ENCODE results near the gene SNX11.
"Not testable (repeated sequence)": the region's sequence is repeated elsewhere in the genome, so short reads cannot be mapped to it uniquely, and the experiment has no call there.

Gene SNX11

GRCh38 chr17:48107137-48108055, at the start of gene SNX11:
TSS of gene SNX11 (plus strand) at chr17:48107766. CDS start at chr17:48112044, 4,278 bp downstream.
- peak within 1 kb of the TSS; percentile 94 for H3K4me3 ChIP-seq (ENCODE audit: low read length)
- peaks cover 13% of the 10 kb centered on the region for H3K4me1 ChIP-seq (ENCODE audit: insufficient read depth, low read length)
- peak within 1 kb of the TSS; percentile 93 for H2AFZ ChIP-seq (ENCODE audit: low read depth, low read length)
- peaks cover 3% of the 10 kb centered on the region for H3K36me3 ChIP-seq (ENCODE audit: insufficient read depth, low read length)
- H3K9me3 ChIP-seq (ENCODE audit: low read length), result no peaks in the 10 kb centered on the region
- H3K27me3 ChIP-seq (ENCODE audit: insufficient read depth, low read length), result no peaks in the 10 kb centered on the region

DNA sequence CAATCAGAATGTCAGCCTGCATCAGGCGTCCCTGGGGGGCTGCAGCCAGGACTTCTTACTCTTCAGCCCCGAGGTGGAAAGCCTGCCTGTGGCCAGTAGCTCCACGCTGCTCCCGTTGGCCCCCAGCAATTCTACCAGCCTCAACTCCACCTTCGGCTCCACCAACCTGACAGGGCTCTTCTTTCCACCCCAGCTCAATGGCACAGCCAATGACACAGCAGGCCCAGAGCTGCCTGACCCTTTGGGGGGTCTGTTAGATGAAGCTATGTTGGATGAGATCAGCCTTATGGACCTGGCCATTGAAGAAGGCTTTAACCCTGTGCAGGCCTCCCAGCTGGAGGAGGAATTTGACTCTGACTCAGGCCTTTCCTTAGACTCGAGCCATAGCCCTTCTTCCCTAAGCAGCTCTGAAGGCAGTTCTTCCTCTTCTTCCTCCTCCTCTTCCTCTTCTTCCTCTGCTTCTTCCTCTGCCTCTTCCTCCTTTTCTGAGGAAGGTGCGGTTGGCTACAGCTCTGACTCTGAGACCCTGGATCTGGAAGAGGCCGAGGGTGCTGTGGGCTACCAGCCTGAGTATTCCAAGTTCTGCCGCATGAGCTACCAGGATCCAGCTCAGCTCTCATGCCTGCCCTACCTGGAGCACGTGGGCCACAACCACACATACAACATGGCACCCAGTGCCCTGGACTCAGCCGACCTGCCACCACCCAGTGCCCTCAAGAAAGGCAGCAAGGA, 49.0 kb upstream of the SNX11 start:
- Histone ChIP-seq H2AFZ (ENCODE audit: low read depth, low read length) (no peak overlapping the region), H3K4me3 (ENCODE audit: low read length) (no peak overlapping the region), H3K9me3 (ENCODE audit: low read length) (no peaks in the 10 kb centered on the region), H3K27me3 (ENCODE audit: insufficient read depth, low read length) (no peaks in the 10 kb centered on the region), H3K4me1 (ENCODE audit: insufficient read depth, low read length) (peaks cover 24% of the 10 kb centered on the region), H3K36me3 (ENCODE audit: insufficient read depth, low read length) (peaks cover 78% of the 10 kb centered on the region)

DNA sequence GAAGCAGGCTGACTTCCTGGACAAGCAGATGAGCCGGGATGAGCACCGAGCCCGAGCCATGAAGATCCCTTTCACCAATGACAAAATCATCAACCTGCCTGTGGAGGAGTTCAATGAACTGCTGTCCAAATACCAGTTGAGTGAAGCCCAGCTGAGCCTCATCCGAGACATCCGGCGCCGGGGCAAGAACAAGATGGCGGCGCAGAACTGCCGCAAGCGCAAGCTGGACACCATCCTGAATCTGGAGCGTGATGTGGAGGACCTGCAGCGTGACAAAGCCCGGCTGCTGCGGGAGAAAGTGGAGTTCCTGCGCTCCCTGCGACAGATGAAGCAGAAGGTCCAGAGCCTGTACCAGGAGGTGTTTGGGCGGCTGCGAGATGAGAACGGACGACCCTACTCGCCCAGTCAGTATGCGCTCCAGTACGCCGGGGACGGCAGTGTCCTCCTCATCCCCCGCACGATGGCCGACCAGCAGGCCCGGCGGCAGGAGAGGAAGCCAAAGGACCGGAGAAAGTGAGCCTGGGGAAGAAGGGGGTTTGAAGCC, 48.4 kb upstream of the SNX11 start:
- Histone ChIP-seq H3K4me3 (ENCODE audit: low read length) (no peak overlapping the region), H3K4me1 (ENCODE audit: insufficient read depth, low read length) (peaks cover 18% of the 10 kb centered on the region), H3K27me3 (ENCODE audit: insufficient read depth, low read length) (no peaks in the 10 kb centered on the region), H2AFZ (ENCODE audit: low read depth, low read length) (no peak overlapping the region), H3K36me3 (ENCODE audit: insufficient read depth, low read length) (peaks cover 82% of the 10 kb centered on the region), H3K9me3 (ENCODE audit: low read length) (no peaks in the 10 kb centered on the region)

DNA sequence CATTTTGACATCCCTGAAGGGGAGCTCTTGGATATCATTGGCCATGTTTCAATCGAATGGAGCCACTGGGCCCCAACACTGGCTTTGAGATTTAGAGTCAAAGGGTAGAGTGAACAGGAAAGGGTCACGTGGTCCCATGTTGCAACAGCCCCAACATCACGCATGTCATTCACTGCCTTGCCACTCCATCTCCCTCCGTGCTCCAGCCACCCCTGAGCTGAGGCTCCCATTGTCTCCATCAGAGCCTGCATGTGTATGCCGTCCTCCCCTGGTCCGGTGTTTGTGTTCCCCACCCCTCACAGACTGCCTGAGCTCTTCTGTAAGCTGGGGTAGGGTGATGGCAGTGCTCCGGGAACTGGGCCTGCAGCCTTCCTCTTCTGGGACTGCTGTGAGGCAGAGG, 47.3 kb upstream of the SNX11 start:
- Histone ChIP-seq H3K4me1 (ENCODE audit: insufficient read depth, low read length) (peaks cover 8% of the 10 kb centered on the region), H3K4me3 (ENCODE audit: low read length) (no peak overlapping the region), H3K36me3 (ENCODE audit: insufficient read depth, low read length) (peaks cover 90% of the 10 kb centered on the region), H3K9me3 (ENCODE audit: low read length) (no peaks in the 10 kb centered on the region), H3K27me3 (ENCODE audit: insufficient read depth, low read length) (no peaks in the 10 kb centered on the region), H2AFZ (ENCODE audit: low read depth, low read length) (no peak overlapping the region)

DNA sequence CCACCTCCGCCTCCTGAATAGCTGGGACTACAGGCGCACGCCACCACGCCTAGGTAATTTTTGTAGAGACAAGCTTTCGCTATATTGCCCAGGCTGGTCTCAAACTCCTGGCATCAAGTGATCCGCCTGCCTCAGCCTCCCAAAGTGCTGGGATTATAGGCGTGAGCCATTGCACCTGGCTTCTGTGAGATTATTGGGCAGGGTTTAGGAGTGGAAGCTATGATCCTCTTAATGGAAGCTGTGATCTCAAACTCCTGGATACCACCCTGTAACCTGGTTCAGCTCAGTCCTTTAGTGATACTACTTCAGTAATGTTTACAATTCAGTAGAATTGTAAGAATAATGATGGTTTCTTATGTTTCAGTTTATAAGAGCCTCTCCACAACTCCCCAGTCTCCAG, 45.3 kb upstream of the SNX11 start:
- H3K9me3 ChIP-seq (ENCODE audit: low read length), result no peaks in the 10 kb centered on the region
- H3K27me3 ChIP-seq (ENCODE audit: insufficient read depth, low read length), result no peaks in the 10 kb centered on the region
- peaks cover 9% of the 10 kb centered on the region for H3K4me1 ChIP-seq (ENCODE audit: insufficient read depth, low read length)
- H2AFZ ChIP-seq (ENCODE audit: low read depth, low read length), result no peak overlapping the region
- peaks cover 87% of the 10 kb centered on the region for H3K36me3 ChIP-seq (ENCODE audit: insufficient read depth, low read length)
- no peak overlapping the region for H3K4me3 ChIP-seq (ENCODE audit: low read length)

GRCh38 chr17:48064638-48065037, 42.9 kb upstream of the SNX11 start:
- peaks cover 9% of the 10 kb centered on the region for H3K4me1 ChIP-seq (ENCODE audit: insufficient read depth, low read length)
- no peak overlapping the region for H2AFZ ChIP-seq (ENCODE audit: low read depth, low read length)
- H3K36me3 ChIP-seq (ENCODE audit: insufficient read depth, low read length), result peaks cover 78% of the 10 kb centered on the region
- H3K9me3 ChIP-seq (ENCODE audit: low read length), result no peaks in the 10 kb centered on the region
- no peak overlapping the region for H3K4me3 ChIP-seq (ENCODE audit: low read length)
- H3K27me3 ChIP-seq (ENCODE audit: insufficient read depth, low read length), result no peaks in the 10 kb centered on the region

GRCh38 chr17:48066192-48066591, 41.4 kb upstream of the SNX11 start:
- no peak overlapping the region for H3K4me3 ChIP-seq (ENCODE audit: low read length)
- H3K9me3 ChIP-seq (ENCODE audit: low read length), result no peaks in the 10 kb centered on the region
- H3K4me1 ChIP-seq (ENCODE audit: insufficient read depth, low read length), result peaks cover 9% of the 10 kb centered on the region
- H2AFZ ChIP-seq (ENCODE audit: low read depth, low read length), result no peak overlapping the region
- H3K27me3 ChIP-seq (ENCODE audit: insufficient read depth, low read length), result no peaks in the 10 kb centered on the region
- peaks cover 79% of the 10 kb centered on the region for H3K36me3 ChIP-seq (ENCODE audit: insufficient read depth, low read length)

DNA sequence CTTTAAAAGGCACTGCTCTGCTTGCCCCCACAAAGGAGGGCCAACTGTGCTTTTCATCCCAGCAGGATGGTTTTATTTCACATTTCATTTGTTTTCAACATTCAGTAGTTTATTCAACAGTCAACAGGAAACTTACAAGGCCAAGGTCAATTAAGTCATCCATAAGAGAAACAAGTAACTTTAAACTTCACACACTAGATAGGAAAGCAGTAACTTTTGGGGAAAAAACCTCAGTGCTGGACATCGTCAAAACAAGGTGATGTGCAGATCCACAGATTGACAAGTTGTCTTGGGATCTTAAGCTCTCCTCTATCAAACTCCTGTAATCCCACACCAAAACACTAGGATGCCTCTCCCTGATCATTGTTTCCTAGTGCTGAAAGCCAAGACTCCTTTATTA, 40.9 kb upstream of the SNX11 start:
- peaks cover 79% of the 10 kb centered on the region for H3K36me3 ChIP-seq (ENCODE audit: insufficient read depth, low read length)
- H2AFZ ChIP-seq (ENCODE audit: low read depth, low read length), result no peak overlapping the region
- no peaks in the 10 kb centered on the region for H3K9me3 ChIP-seq (ENCODE audit: low read length)
- no peaks in the 10 kb centered on the region for H3K27me3 ChIP-seq (ENCODE audit: insufficient read depth, low read length)
- H3K4me1 ChIP-seq (ENCODE audit: insufficient read depth, low read length), result peaks cover 9% of the 10 kb centered on the region
- H3K4me3 ChIP-seq (ENCODE audit: low read length), result no peak overlapping the region

- Histone ChIP-seq H3K9me3 (ENCODE audit: low read length) (no peaks in the 10 kb centered on the region), H3K27me3 (ENCODE audit: insufficient read depth, low read length) (no peaks in the 10 kb centered on the region), H3K4me1 (ENCODE audit: insufficient read depth, low read length) (peaks cover 9% of the 10 kb centered on the region), H2AFZ (ENCODE audit: low read depth, low read length) (no peak overlapping the region), H3K36me3 (ENCODE audit: insufficient read depth, low read length) (peaks cover 79% of the 10 kb centered on the region), H3K4me3 (ENCODE audit: low read length) (no peak overlapping the region)
Observed at GRCh38 chr17:48067245-48067644, 40.3 kb upstream of the SNX11 start.

- H3K4me1 ChIP-seq (ENCODE audit: insufficient read depth, low read length); H3K4me3 ChIP-seq (ENCODE audit: low read length); H2AFZ ChIP-seq (ENCODE audit: low read depth, low read length); H3K27me3 ChIP-seq (ENCODE audit: insufficient read depth, low read length); H3K9me3 ChIP-seq (ENCODE audit: low read length): not testable (repeated sequence)
- H3K36me3 ChIP-seq (ENCODE audit: insufficient read depth, low read length), result peaks cover 79% of the 10 kb centered on the region
Observed at GRCh38 chr17:48067808-48068207, 39.8 kb upstream of the SNX11 start.

DNA sequence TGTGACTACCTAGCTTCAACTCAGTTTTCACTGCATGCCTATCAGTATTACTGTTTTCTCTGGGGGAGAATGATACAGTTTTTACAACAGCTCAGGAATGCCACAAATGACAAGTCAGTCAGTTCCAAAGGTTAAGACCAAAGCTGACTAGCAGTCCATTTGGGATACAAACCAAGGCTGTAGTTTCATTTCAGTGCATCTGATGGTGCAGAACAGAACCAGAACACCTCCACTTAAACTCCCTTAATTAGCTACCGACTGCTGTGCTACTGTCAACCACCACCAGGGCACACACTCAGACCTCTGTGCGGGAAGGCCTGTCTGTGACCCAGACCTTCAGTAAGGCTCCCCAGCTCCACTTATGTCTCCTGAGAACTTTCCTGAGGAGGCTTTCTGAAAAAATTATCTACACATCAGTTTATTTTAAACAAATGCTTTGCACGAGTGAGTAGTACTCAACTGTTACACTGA, 39.0 kb upstream of the SNX11 start:
- H3K27me3 ChIP-seq (ENCODE audit: insufficient read depth, low read length), result no peaks in the 10 kb centered on the region
- H3K4me1 ChIP-seq (ENCODE audit: insufficient read depth, low read length), result peaks cover 9% of the 10 kb centered on the region
- no peaks in the 10 kb centered on the region for H3K9me3 ChIP-seq (ENCODE audit: low read length)
- H3K36me3 ChIP-seq (ENCODE audit: insufficient read depth, low read length), result peaks cover 76% of the 10 kb centered on the region
- no peak overlapping the region for H3K4me3 ChIP-seq (ENCODE audit: low read length)
- H2AFZ ChIP-seq (ENCODE audit: low read depth, low read length), result no peak overlapping the region

DNA sequence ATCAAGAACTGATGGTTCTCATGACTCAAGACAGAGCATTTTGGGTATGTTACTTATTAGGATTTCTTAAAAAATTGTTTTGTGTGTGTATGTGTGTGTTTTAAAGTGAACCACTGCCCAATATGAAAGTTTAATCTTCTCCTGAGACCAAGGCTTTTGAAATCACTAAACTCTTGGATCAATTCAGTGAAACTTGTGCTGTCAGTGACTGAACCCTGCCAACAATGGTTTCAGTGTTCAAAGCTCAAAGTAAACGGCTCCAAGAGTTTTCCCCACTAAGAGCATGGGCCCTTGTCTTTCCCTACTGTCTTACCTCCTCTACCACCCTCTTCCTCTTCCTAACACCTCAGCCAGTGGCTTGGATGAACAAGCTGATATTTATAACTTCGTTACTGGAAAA, 37.4 kb upstream of the SNX11 start:
- Histone ChIP-seq H3K27me3 (ENCODE audit: insufficient read depth, low read length) (no peaks in the 10 kb centered on the region), H3K9me3 (ENCODE audit: low read length) (no peaks in the 10 kb centered on the region), H3K4me1 (ENCODE audit: insufficient read depth, low read length) (peaks cover 11% of the 10 kb centered on the region), H3K4me3 (ENCODE audit: low read length) (no peak overlapping the region), H2AFZ (ENCODE audit: low read depth, low read length) (no peak overlapping the region), H3K36me3 (ENCODE audit: insufficient read depth, low read length) (peaks cover 73% of the 10 kb centered on the region)

DNA sequence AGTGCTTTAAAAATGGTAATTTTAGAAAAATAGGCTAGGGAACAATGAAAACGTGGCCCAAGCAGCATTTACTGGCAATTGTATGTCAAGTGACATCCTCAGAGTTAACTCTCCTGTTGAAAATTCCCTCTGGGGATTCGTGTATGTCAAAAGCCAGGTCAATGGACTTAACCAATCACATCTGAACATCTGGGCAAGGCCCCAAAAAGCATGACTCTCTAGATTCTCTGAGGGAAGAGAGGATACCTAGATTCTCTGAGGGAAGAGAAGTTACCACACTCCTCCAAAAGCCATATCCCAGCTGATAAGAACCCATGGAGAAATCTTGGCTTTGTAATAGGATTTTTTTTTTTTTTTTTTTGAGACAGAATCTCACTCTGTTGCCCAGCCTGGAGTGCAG, 35.9 kb upstream of the SNX11 start:
- H3K4me1 ChIP-seq (ENCODE audit: insufficient read depth, low read length), result peaks cover 4% of the 10 kb centered on the region
- no peak overlapping the region for H2AFZ ChIP-seq (ENCODE audit: low read depth, low read length)
- H3K4me3 ChIP-seq (ENCODE audit: low read length), result no peak overlapping the region
- no peaks in the 10 kb centered on the region for H3K27me3 ChIP-seq (ENCODE audit: insufficient read depth, low read length)
- peaks cover 70% of the 10 kb centered on the region for H3K36me3 ChIP-seq (ENCODE audit: insufficient read depth, low read length)
- no peaks in the 10 kb centered on the region for H3K9me3 ChIP-seq (ENCODE audit: low read length)
